Endothelial cell of umbilical vein (primary cell): ENCODE measurements around the gene UBC. TPM values are rescaled to one million over a fixed set of nuclear protein-coding genes. Genes with fewer than 3 reads are reported as not detected.

Experiments used
- BruUV-seq: library from RNA; stranded (reverse); fragments of 400-500 nt; replicated peaks from 2 replicates; lab custom pipeline; 2021; lab: Mats Ljungman, UMichigan
- CTCF ChIA-PET: fragments of 300-600, 350-600 bp; sonication (Branson Sonifier 250); formaldehyde crosslinking; loops from one replicate; lab custom pipeline; 2021; ENCODE audit warnings: antibody characterized with exemption, inconsistent platforms; lab: Charles Lee
- POLR2A ChIA-PET: fragments of 300-600, 350-600 bp; sonication (Branson Sonifier 250); formaldehyde crosslinking; loops from one replicate; lab custom pipeline; 2021; ENCODE audit warnings: antibody characterized with exemption, inconsistent platforms; lab: Charles Lee
- DNase-seq: peaks from one replicate; pipeline ENCODE4 v3.0.0-alpha.2; 2011; ENCODE audit warnings: low read depth, low spot score
- FAIRE-seq: peaks from 2 replicates; lab custom pipeline; 2011; peaks lifted over from hg19 to GRCh38; lab: Jason Lieb, UNC
- H2AFZ ChIP-seq: 2 replicates; pipeline ENCODE4 v1.6.0; 2012; ENCODE audit warnings: low read depth, low read length, control low read depth, inconsistent platforms
- H3K27ac ChIP-seq: 2 replicates; pipeline ENCODE4 v1.5.1; 2011; ENCODE audit warnings: low read depth, mild to moderate bottlenecking, control low read depth, low read length, moderate library complexity; ENCODE audit not compliant: insufficient read depth
- H3K27me3 ChIP-seq, 2 experiments: 2 replicates each; pipeline versions ENCODE4 v1.6.0 to v1.6.1; 2011; ENCODE audit warnings: low read length in 2 of 2, mixed read lengths in 1 of 2; ENCODE audit not compliant: control insufficient read depth in 2 of 2, insufficient read depth in 2 of 2
- H3K36me3 ChIP-seq, 2 experiments: 2 replicates in 1 of 2; 3 replicates in 1 of 2; pipeline ENCODE4 v1.5.1; 2011; ENCODE audit warnings: low read length in 2 of 2, mild to moderate bottlenecking in 1 of 2, moderate library complexity in 1 of 2; ENCODE audit not compliant: control insufficient read depth in 2 of 2, insufficient read depth in 2 of 2; ENCODE audit errors: extremely low read depth in 1 of 2
- H3K4me1 ChIP-seq: 3 replicates; pipeline ENCODE4 v1.5.1; 2011; ENCODE audit warnings: mild to moderate bottlenecking, low read length; ENCODE audit not compliant: control insufficient read depth, insufficient read depth; ENCODE audit errors: extremely low read depth
- H3K4me2 ChIP-seq: 2 replicates; pipeline ENCODE4 v1.6.1; 2011; ENCODE audit warnings: low read length, control low read depth, mixed read lengths; ENCODE audit not compliant: insufficient read depth
- H3K4me3 ChIP-seq, 3 experiments: fragments of 200-600 bp in 1 of 3; sonication (generic), shearing (Covaris generic) in 1 of 3; replicated peaks in 1 of 3; 2 replicates each; pipeline ENCODE4 v1.5.1; 2011 to 2016; ENCODE audit warnings: control low read depth in 3 of 3, low read length in 3 of 3, mild to moderate bottlenecking in 2 of 3, inconsistent platforms in 1 of 3, low read depth in 1 of 3, moderate library complexity in 1 of 3; ENCODE audit not compliant: insufficient read depth in 1 of 3
- H3K79me2 ChIP-seq: 2 replicates; pipeline ENCODE4 v1.6.0; 2012; ENCODE audit warnings: low read length, inconsistent platforms; ENCODE audit not compliant: control insufficient read depth, insufficient read depth
- H3K9ac ChIP-seq: replicated peaks from 2 replicates; pipeline ENCODE3; 2011; ENCODE audit warnings: low read length, control low read depth; ENCODE audit not compliant: insufficient read depth; ENCODE audit errors: extremely low read depth
- H3K9me1 ChIP-seq: replicated peaks from 3 replicates; pipeline ENCODE4 v1.6.0; 2011; ENCODE audit warnings: mild to moderate bottlenecking, low read length; ENCODE audit not compliant: control insufficient read depth, insufficient read depth; ENCODE audit errors: extremely low read depth
- H3K9me3 ChIP-seq: replicated peaks from 2 replicates; pipeline ENCODE4 v1.5.1; 2012; ENCODE audit warnings: low read length, inconsistent platforms; ENCODE audit not compliant: control insufficient read depth, insufficient read depth
- H4K20me1 ChIP-seq: replicated peaks from 2 replicates; pipeline ENCODE3; 2011; ENCODE audit warnings: mild to moderate bottlenecking, low read length; ENCODE audit not compliant: control insufficient read depth, insufficient read depth; ENCODE audit errors: extremely low read depth
- EZH2 ChIP-seq: IDR thresholded peaks from 2 replicates; pipeline ENCODE4 v1.6.1; 2012; ENCODE audit warnings: borderline replicate concordance, low read depth, mild to moderate bottlenecking, moderate library complexity, low read length, inconsistent platforms; ENCODE audit not compliant: severe bottlenecking
- FOS ChIP-seq: IDR thresholded peaks from 2 replicates; pipeline ENCODE4 v1.6.1; 2011; ENCODE audit warnings: mild to moderate bottlenecking, low read length, moderate library complexity, borderline replicate concordance; ENCODE audit not compliant: insufficient read depth
- GATA2 ChIP-seq: IDR thresholded peaks from 2 replicates; pipeline ENCODE4 v1.7.0; 2011; ENCODE audit warnings: low read depth, mild to moderate bottlenecking, moderate library complexity, mixed read lengths, low read length; ENCODE audit not compliant: insufficient read length, insufficient read depth
- JUN ChIP-seq: IDR thresholded peaks from 2 replicates; pipeline ENCODE4 v1.6.1; 2011; ENCODE audit warnings: borderline replicate concordance, low read depth; ENCODE audit not compliant: insufficient read length, insufficient read depth
- MYC ChIP-seq: IDR thresholded peaks from one replicate; pipeline ENCODE4 v1.6.1; 2011; ENCODE audit warnings: mild to moderate bottlenecking, low read depth, low read length
- POLR2A ChIP-seq: IDR thresholded peaks from 2 replicates; pipeline ENCODE4 v1.6.1; 2012; ENCODE audit warnings: low read depth, mild to moderate bottlenecking, control low read depth, low read length
- POLR2AphosphoS5 ChIP-seq: IDR thresholded peaks from 2 replicates; pipeline ENCODE4 v1.6.1; 2012; ENCODE audit warnings: low read depth, mild to moderate bottlenecking, control low read depth, low read length, moderate library complexity; ENCODE audit not compliant: insufficient read depth
- dilution Hi-C: fragments of 300-500 bp; cut with MboI; formaldehyde crosslinking; loops from one replicate; pipeline ENCODE4 v1.15.0; 2019; ENCODE audit warnings: low sequenced_read_pairs; ENCODE audit not compliant: extremely low pct_ligation_motif_present
- intact Hi-C: fragments of 100-400 bp; cut with micrococcal nuclease; formaldehyde crosslinking; loops from one replicate; pipeline ENCODE4 v1.10.0; 2022
- polyA plus RNA-seq, 4 experiments: library from polyadenylated mRNA; depleted of rRNA in 3 of 4; stranded (reverse) in 3 of 4; unstranded in 1 of 4; fragments of >200 nt; gene quantifications; 2 replicates each; pipeline versions ENCODE4 v1.2.1 to v1.2.3, GENCODE V29; 2011 to 2012; ENCODE audit warnings: missing spikeins in 1 of 4
- total RNA-seq: library from RNA; stranded (reverse); gene quantifications from 2 replicates; pipeline ENCODE4 v1.2.3, GENCODE V29; 2021
- TF ChIP-seq, protein P1 (sequence below): IDR thresholded peaks from 2 replicates; pipeline ENCODE4 v1.6.1; 2011; ENCODE audit not compliant: insufficient read depth, insufficient read length
- TF ChIP-seq, protein P2 (sequence below), 2 donors: IDR thresholded peaks; 1 replicate in 1 of 2; 2 replicates in 1 of 2; pipeline ENCODE4 v1.5.1; 2011; ENCODE audit warnings: low read length in 2 of 2, mild to moderate bottlenecking in 2 of 2, moderate library complexity in 2 of 2, control low read depth in 1 of 2, inconsistent platforms in 1 of 2, low read depth in 1 of 2; ENCODE audit not compliant: insufficient read depth in 1 of 2; ENCODE audit errors: extremely low read depth in 1 of 2

The UBC gene
- total and polyA plus RNA-seq, 2 donors (not counting 3 experiments of a cell fraction or from before 2014, with no cell fraction given), result 875 to 1,305 TPM

DNA sequence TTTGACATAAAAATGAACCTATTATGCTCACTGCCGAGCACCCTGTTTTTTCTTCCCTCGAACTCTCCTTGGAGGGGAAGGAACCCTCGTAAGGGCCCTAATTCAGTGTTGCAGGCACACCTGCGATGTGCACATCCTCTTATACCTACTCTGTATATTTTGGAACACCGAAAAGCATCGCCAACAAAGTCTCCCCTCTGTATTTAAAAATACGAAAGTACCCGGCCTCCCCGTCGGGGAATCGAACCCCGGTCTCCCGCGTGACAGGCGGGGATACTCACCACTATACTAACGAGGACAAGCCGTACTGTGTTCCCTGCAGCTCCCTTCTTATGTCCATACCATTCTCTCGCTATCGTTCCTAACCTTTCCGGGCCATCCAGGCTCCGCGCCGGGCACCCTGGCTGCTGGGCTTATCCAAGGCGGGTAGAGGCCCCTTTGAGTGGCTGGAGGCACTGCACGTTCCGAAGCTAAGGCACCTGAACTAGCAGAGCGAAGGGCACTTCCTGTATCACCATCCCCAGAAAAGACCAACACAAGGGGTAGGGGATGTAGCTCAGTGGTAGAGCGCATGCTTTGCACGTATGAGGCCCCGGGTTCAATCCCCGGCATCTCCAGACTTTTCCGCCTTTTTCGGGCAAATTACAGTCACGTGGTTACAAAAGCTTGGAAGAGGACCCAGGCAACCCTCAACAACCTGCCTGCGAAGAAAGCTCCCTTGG is 25.1 kb upstream of the UBC start:
- Histone ChIP-seq H3K4me1 (peaks cover 26% of the 10 kb centered on the region), H3K79me2 (no peaks in the 10 kb centered on the region), H3K36me3 (no peaks in the 10 kb centered on the region), H3K4me2 (peak overlapping the region; percentile 80), H4K20me1 (no peaks in the 10 kb centered on the region), H2AFZ (no peak overlapping the region), H3K9me1 (no peaks in the 10 kb centered on the region), H3K27ac (peak overlapping the region; percentile 87), H3K4me3 (peak overlapping the region in 2 of 3 experiments; percentile 33 to 60), H3K9ac (peak overlapping the region; percentile 74), H3K9me3 (no peaks in the 10 kb centered on the region), H3K27me3 (no peaks in the 10 kb centered on the region)
- ChIA-PET POLR2A (interaction anchor here (0.8 to 3.6 kb wide), 8 partner anchors 12 to 33 kb away, joined by 3 to 46 read pairs (median 10); partner anchors contain the start of gene UBC), CTCF (interaction anchor here (0.9 to 7.4 kb wide), 16 partner anchors 10 to 110 kb away, joined by 3 to 232 read pairs (median 8); partner anchors contain the start of gene UBC)
- intact Hi-C loops, result loop anchor here (1.0 kb wide), 5 partner anchors 11 to 78 kb away; partner anchors contain the start of gene DHX37
- dilution Hi-C loops, result no loop called here
- no TSS peak for BruUV-seq
- TF ChIP-seq, protein P1, sequence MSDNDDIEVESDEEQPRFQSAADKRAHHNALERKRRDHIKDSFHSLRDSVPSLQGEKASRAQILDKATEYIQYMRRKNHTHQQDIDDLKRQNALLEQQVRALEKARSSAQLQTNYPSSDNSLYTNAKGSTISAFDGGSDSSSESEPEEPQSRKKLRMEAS, result peak; percentile 54
- TF ChIP-seq MYC (no peak), GATA2 (no peak), JUN (no peak), POLR2A (peak; percentile 41), POLR2AphosphoS5 (no peak), FOS (no peak), EZH2 (no peak)
- TF ChIP-seq, protein P2, sequence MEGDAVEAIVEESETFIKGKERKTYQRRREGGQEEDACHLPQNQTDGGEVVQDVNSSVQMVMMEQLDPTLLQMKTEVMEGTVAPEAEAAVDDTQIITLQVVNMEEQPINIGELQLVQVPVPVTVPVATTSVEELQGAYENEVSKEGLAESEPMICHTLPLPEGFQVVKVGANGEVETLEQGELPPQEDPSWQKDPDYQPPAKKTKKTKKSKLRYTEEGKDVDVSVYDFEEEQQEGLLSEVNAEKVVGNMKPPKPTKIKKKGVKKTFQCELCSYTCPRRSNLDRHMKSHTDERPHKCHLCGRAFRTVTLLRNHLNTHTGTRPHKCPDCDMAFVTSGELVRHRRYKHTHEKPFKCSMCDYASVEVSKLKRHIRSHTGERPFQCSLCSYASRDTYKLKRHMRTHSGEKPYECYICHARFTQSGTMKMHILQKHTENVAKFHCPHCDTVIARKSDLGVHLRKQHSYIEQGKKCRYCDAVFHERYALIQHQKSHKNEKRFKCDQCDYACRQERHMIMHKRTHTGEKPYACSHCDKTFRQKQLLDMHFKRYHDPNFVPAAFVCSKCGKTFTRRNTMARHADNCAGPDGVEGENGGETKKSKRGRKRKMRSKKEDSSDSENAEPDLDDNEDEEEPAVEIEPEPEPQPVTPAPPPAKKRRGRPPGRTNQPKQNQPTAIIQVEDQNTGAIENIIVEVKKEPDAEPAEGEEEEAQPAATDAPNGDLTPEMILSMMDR (IDR thresholded peaks at IDR 0.05; ENCODE audit: extremely low read depth in 1 of 2, insufficient read depth in 1 of 2, low read depth in 1 of 2, low read length in 2 of 2), result no peak
- FAIRE-seq (peak; percentile 75), DNase-seq (peak; percentile 91)
